IPS-18c (cell line): Measurements from ENCODE around the gene CAMK2D.
A peak's percentile ranks its signal among the peaks of the same experiment; 100 is the strongest.
"Not testable (repeated sequence)": the region's sequence is repeated elsewhere in the genome, so short reads cannot be mapped to it uniquely, and the experiment has no call there.

Source experiments
- H3K4me3 ChIP-seq: 2 replicates; pipeline ENCODE4 v1.7.0; 2013; ENCODE audit warnings: low read depth, mild to moderate bottlenecking, low read length, moderate library complexity; ENCODE audit not compliant: insufficient read depth
- H3K9me3 ChIP-seq: one replicate; pipeline ENCODE4 v1.6.1; 2013; ENCODE audit warnings: mild to moderate bottlenecking, low read length, moderate library complexity; ENCODE audit not compliant: control insufficient read depth, insufficient read depth

The CAMK2D gene

DNA sequence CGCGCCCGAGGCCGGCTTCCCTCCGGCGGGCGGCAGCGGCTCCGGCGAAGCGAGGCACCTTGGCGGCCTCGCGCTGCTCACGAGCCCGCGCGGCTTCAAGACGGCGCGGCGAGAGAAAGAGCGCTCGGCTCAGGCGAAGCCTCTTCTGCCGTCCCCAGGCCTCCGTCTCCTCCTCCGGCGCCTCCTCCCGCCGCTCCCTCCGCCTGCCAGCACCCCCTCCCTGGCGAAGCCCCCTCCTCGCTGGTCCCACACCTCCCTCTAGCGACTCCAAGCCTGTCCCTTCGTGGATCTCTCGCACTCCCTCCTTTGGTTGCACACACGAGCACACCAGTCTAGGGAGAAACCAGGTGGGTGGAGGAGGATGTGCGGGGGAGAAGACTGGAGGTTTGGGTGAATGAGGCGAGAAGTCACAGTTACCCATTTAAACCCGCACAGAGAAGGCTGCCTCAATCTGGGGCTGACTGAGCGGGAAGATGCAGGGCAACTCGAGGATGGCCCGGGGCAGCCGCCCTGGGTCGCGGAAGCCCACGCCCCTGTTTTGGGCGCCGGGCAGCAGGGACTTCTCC, at the start of gene CAMK2D:
CAMK2D (minus strand) TSS at position 119 of the 566 bp plus-strand sequence. CDS start 670 bp downstream, outside the sequence.
- Histone ChIP-seq H3K9me3 (no peaks in the 10 kb centered on the region), H3K4me3 (peak within 1 kb of the TSS; percentile 87)

- no peak overlapping the region for H3K4me3 ChIP-seq
- no peaks in the 10 kb centered on the region for H3K9me3 ChIP-seq
These were observed 49.4 kb upstream of the CAMK2D start for GRCh38 chr4:113810906-113811305.

- H3K9me3 ChIP-seq = no peaks in the 10 kb centered on the region
- no peak overlapping the region for H3K4me3 ChIP-seq
These were observed 47.8 kb upstream of the CAMK2D start for GRCh38 chr4:113809311-113809710.

DNA sequence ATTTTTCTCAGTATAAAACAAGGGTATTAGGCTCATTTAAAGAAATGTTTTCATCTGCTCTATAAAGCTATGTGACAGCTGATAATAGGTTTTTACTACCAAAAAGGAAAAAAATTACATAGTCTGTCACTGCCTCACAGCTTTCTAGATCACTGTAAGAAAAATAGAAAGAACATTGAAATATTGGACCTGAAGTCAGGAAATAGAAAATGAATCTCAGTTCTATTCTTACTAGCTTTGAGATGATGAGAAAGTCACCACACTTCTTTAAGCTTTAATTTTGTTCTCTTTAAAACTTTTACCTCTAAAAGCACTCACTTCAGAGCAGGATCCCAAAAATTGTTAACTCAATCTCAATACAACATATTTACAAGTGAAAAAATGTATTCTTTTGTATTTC, 45.3 kb upstream of the CAMK2D start:
- Histone ChIP-seq H3K9me3 (no peaks in the 10 kb centered on the region), H3K4me3 (no peak overlapping the region)

DNA sequence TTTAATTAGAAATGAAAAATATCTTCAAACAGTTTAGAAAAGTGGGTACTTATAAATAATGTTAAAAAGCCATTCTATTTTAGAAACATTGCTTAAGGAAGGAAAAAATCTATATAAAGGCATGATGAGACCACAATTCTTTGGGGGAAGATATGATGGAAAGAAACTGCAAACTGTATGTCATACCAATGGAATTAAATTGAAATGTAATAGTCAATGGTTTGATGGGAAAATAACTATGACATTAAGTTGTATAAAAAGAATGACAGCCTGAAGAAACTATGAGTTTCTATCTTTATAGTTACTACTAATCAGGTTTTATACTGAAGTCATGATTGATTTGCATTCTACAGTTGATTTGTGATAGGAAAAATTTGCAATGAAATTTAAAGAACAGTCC, 40.3 kb upstream of the CAMK2D start:
- Histone ChIP-seq H3K4me3 (no peak overlapping the region), H3K9me3 (no peaks in the 10 kb centered on the region)

DNA sequence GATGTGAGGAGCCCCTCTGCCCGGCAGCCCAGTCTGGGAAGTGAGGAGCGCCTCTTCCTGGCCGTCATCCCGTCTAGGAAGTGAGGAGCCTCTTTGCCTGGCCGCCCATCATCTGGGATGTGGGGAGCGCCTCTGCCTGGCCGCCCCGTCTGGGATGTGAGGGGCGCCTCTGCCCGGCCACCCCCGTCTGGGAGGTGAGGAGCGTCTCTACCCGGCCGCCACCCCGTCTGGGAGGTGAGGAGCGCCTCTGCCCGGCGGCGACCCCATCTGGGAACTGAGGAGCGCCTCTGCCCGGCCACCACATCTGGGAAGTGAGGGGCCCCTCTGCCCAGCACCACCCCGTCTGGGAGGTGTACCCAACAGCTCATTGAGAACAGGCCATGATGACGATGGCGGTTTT, 34.8 kb upstream of the CAMK2D start:
- H3K9me3 ChIP-seq, H3K4me3 ChIP-seq: not testable (repeated sequence)

DNA sequence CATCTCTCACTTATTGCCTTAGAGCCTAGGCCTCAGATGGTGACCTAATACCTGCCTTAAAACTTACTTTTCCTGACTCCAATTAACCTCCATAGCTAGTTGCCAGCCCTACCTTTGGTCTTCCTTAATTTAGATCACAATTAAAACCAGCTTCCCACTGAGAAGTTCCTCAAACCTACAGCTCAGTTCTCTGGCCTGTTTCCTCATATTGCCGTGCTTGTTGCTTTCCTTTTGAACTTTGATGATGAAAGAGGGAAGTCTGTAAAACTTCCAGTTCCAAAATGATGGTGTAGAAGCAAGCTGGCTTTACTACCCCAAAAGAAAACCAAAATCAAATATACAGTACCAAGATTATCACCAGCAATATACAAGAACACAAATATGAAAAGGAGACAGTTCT, 28.9 kb upstream of the CAMK2D start:
- no peaks in the 10 kb centered on the region for H3K9me3 ChIP-seq
- H3K4me3 ChIP-seq = no peak overlapping the region

DNA sequence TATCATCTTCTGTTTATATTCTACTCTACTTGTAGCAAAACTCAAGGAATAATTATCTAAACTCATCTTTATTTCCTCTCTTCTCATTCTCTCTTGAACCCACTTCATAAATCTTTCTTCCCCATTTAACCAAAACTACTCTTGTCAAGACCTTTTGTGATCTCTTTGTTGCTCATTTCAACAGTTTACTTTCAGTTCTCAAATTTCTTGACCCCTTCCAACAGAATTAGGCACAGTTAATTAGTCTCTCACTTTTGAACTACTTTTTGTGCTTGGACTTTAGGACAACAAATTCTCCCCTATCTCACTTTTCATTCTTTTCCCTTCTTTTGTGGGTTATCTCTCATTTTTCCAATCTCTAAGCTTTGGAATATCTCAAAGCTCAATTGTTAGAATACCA, 27.4 kb upstream of the CAMK2D start:
- Histone ChIP-seq H3K4me3 (no peak overlapping the region), H3K9me3 (no peaks in the 10 kb centered on the region)

DNA sequence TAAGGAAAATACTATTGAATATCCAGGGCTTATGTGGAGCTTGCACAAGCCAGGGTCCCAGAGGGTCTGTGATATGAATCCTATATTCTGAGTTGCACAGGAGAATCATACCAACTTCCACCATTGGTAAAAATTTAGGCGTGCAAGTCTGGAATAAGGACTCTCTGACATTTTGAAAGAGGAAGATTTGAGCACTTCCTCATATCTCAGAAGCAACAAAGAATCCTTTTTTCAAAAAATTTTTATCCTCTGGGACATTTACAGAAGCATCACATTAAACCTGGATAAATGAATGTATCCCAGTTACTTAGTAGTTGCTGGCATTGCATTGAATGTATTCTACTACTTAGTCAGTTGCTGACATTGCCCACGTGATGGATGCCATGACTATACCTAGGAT, 24.2 kb upstream of the CAMK2D start:
- Histone ChIP-seq H3K9me3 (no peaks in the 10 kb centered on the region), H3K4me3 (no peak overlapping the region)

DNA sequence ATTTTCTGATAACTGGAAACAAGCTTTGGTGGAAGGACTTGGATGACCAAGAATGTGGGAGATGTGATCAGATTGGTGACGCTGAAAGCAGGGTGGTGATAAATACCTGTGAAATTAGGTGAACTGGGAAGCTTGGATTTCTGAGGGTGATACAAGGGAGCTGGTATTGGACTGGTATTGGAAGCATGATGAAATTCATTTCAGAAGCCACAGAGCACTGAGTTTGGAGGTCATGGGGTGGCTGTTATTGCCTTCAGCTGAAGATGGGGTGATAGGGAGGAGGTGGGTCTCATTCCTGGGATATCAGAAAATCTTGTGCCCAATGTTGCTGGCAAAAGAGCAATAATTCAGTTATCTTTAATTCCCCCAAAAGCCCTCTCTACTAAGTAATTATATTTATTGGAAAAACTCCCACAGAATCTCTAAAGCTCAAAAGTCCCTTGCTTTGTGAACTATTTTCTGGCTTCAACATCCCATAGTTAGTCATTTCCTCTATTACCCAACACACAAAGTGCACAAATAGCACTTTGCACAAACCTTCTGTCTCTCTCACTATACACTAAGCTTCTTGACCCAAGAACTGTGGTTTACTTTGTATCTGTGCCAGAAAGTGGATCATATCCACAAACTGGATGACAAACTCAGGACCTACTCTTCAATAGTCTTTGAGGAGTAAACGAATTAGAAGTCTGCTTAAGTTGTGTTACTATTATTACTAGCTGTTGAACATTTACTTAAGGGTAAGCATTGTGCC, 23.1 kb upstream of the CAMK2D start:
- H3K4me3 ChIP-seq = no peak overlapping the region
- H3K9me3 ChIP-seq = no peaks in the 10 kb centered on the region

- H3K4me3 ChIP-seq = no peak overlapping the region
- H3K9me3 ChIP-seq = no peaks in the 10 kb centered on the region
These were observed 22.2 kb upstream of the CAMK2D start for GRCh38 chr4:113783701-113784100.

DNA sequence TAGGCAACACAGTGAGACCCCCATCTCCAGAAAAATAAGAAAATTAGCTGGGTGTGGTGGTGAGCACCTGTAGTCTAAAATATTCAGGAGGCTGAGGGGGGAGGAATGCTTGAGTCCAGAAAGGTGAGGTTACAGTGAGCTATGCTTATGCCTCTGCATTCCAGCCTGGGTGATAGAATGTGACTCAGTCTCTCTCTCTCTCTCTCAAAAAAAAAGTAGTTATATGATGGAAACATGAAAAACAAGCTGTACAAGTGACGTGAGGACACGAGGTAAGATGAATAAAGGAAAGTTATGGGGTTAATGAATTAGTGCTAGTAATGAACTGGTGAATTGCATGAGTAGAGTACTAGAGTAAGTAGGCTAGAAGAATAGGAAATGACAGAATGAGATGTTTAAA, 21.8 kb upstream of the CAMK2D start:
- Histone ChIP-seq H3K9me3 (no peaks in the 10 kb centered on the region), H3K4me3 (no peak overlapping the region)

- H3K4me3 ChIP-seq = no peak overlapping the region
- no peaks in the 10 kb centered on the region for H3K9me3 ChIP-seq
These were observed 20.0 kb upstream of the CAMK2D start for GRCh38 chr4:113781439-113782040.

DNA sequence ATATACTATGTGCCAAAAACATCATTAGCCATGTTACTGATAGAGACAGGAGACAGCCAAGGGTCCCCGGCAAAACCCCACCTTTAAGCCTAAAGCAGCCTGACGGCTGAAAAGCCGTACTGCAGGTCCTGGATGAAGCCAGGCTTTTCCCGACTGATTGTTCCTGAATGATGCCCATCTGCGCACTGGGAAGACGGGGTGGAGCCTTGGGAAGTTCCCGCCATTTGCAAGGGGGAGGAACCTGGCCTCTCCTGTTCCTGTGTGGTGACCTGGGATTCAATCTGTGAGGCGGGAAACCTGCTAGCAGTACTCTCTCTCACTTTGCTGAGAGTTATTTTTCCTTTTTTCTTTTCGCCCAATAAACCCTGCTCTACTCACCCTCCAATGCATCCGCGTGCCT, 15.1 kb upstream of the CAMK2D start:
- H3K4me3 ChIP-seq = no peak overlapping the region
- H3K9me3 ChIP-seq = peaks cover 2% of the 10 kb centered on the region

- H3K4me3 ChIP-seq = no peak overlapping the region
These were observed 14.5 kb upstream of the CAMK2D start for GRCh38 chr4:113776016-113776415.

DNA sequence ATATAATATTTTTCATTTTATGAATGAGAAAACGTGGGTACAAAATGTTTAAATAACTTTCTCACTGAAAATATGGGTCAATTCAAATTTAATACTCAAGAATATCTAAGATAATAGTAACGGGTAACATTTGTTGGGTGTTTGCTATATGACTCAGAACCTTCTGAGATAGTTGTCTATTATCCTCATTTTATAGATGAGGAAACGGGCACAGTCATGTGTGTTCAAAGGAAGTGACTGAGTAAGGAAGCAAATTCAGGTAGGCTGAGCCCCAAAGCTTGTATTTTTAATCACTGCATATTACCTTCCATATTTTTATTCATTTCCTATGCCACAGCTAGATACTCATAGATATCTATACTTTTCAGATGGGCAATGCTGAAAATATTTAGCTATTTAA, 12.2 kb upstream of the CAMK2D start:
- H3K9me3 ChIP-seq = peaks cover 2% of the 10 kb centered on the region
- H3K4me3 ChIP-seq = no peak overlapping the region

More at GRCh38 chr4:113776016-113776415, 14.5 kb upstream of the CAMK2D start:
- H3K9me3 ChIP-seq = peaks cover 2% of the 10 kb centered on the region

GRCh38 chr4:113773014-113773413, 11.5 kb upstream of the CAMK2D start:
- Histone ChIP-seq H3K4me3 (no peak overlapping the region), H3K9me3 (peaks cover 2% of the 10 kb centered on the region)

DNA sequence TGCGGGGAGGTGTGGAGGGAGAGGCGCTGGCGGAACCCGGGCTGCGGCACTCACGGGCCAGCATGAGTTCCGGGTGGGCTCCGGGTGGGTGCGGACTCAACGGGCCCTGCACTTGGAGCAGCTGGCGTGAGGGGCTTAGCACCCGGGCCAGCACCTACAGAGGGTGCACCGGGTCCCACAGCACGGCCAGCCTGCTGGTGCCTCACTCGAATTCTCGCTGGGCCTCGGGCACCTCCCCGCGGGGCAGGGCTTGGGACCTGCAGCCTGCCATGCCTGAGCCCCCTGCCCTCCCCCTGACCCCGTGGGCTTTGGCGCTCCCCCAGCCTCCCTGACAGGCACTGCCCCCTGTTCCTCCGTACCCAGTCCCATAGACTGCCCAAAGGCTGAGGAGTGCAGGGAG, 10.8 kb upstream of the CAMK2D start:
- H3K9me3 ChIP-seq = peaks cover 2% of the 10 kb centered on the region
- no peak overlapping the region for H3K4me3 ChIP-seq
